ENCODE results near the gene CNOT2.

CNOT2 gene

GRCh38 chr12:70260646-70261045 lies 17.4 kb downstream of the CNOT2 start:
- Histone ChIP-seq H3K4me3 (no peak overlapping the region), H3K27ac (no peak overlapping the region)
- no peak for DNase-seq (ENCODE audit: low spot score)
- TF ChIP-seq CTCF (IDR thresholded peaks at IDR 0.05) = no peak

GRCh38 chr12:70264067-70264867 lies 21.0 kb downstream of the CNOT2 start:
- no peak overlapping the region for H3K4me3 ChIP-seq
- TF ChIP-seq CTCF (IDR thresholded peaks at IDR 0.05) = no peak
- no peak for DNase-seq (ENCODE audit: low spot score)
- no peak overlapping the region for H3K27ac ChIP-seq

GRCh38 chr12:70265132-70265531 lies 21.9 kb downstream of the CNOT2 start:
- Histone ChIP-seq H3K27ac (no peak overlapping the region), H3K4me3 (no peak overlapping the region)
- no peak for DNase-seq (ENCODE audit: low spot score)
- no peak for TF ChIP-seq CTCF (IDR thresholded peaks at IDR 0.05)

GRCh38 chr12:70267550-70267949 lies 24.3 kb downstream of the CNOT2 start:
- TF ChIP-seq CTCF (IDR thresholded peaks at IDR 0.05) = no peak
- no peak overlapping the region for H3K27ac ChIP-seq
- no peak for DNase-seq (ENCODE audit: low spot score)
- no peak overlapping the region for H3K4me3 ChIP-seq

GRCh38 chr12:70268972-70269371 lies 25.7 kb downstream of the CNOT2 start:
- Histone ChIP-seq H3K4me3 (no peak overlapping the region), H3K27ac (no peak overlapping the region)
- DNase-seq (ENCODE audit: low spot score) = no peak
- TF ChIP-seq CTCF (IDR thresholded peaks at IDR 0.05) = no peak

- H3K4me3 ChIP-seq = no peak overlapping the region
- H3K27ac ChIP-seq = no peak overlapping the region
- DNase-seq (ENCODE audit: low spot score) = no peak
- no peak for TF ChIP-seq CTCF (IDR thresholded peaks at IDR 0.05)
Observed at GRCh38 chr12:70270108-70270507, 26.9 kb downstream of the CNOT2 start.

GRCh38 chr12:70271025-70271424 lies 27.8 kb downstream of the CNOT2 start:
- Histone ChIP-seq H3K27ac (no peak overlapping the region), H3K4me3 (no peak overlapping the region)
- DNase-seq (ENCODE audit: low spot score) = no peak
- TF ChIP-seq CTCF (IDR thresholded peaks at IDR 0.05) = no peak

Data from coronary artery (tissue), 2 donors.